Inferior parietal cortex (tissue), 1 donor: ENCODE data around the gene ISG15.
"Not testable (repeated sequence)": the region's sequence is repeated elsewhere in the genome, so short reads cannot be mapped to it uniquely, and the experiment has no call there.

ENCODE experiments used
- DNase-seq: peaks from one replicate; pipeline ENCODE4 v3.0.0-alpha.2; 2016; ENCODE audit errors: extremely low spot score

The ISG15 gene

DNA sequence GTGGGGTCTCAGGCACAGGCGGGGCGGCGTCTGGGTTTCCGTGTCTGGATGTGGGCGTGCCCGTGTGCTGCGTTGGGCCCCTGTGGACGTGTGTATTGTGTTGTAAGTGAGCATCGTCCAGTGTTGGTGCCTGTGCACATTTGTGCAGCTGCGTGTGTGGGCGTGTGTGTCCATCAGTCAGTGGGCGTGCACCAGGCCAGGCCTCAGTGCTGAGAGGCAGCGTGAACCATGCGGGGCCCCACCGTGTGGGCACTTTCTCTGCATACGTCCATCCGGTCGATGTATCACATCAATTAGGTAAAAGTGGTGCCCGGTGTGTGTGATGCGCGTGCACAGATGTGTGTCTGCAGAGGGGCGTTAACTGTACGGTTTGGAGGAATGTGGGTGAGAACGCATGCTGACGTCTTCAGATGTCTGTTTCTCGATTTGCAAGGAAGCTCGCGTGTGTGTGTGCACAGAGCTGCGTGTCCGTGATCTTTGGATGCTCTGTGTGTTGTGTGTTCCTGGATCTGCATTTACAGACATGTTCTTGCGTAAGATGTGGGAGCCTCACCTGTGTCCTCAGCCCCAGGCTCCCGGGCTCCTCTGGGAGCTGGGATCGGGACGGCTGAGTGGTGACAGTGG, 31.3 kb downstream of the ISG15 start:
- DNase-seq, result no peak

- no peak for DNase-seq
These were observed 31.8 kb downstream of the ISG15 start for GRCh38 chr1:1045129-1045528.

DNA sequence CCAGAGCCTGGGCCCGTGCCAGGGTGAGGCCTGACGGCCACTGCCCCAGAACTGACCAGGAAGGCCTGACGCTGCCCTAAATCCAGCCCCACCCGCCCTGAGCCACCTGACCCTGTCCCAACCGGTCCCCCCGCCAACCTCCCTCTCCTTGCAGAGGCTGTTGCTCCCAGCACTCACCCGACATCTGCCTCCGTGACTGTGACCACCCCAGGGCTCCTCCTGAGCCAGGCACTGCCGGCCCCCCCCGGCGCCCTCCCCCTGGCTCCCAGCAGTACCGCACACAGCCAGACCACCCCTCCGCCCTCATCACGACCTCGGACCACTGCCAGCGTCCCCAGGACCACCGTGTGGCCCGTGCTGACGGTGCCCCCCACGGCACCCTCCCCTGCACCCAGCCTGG, 32.9 kb downstream of the ISG15 start:
- DNase-seq, result no peak

- DNase-seq, result no peak
These were observed 33.5 kb downstream of the ISG15 start for GRCh38 chr1:1046767-1047166.

- no peak for DNase-seq
These were observed 34.1 kb downstream of the ISG15 start for GRCh38 chr1:1047407-1047806.

- DNase-seq, result no peak
These were observed 34.7 kb downstream of the ISG15 start for GRCh38 chr1:1047963-1048362.

DNA sequence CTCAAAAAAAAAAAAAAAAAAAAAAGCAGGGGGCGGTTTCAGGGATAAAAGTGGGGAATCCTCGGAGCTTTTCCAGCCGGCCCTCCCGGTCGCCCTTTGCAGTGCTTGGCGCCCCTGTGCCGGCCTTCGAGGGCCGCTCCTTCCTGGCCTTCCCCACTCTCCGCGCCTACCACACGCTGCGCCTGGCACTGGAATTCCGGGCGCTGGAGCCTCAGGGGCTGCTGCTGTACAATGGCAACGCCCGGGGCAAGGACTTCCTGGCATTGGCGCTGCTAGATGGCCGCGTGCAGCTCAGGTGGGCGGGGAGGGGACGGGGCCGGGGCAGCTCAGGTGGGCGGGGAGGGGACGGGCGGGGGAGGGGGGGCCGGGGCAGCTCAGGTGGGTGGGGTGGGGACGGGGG, 35.5 kb downstream of the ISG15 start:
- DNase-seq, result no peak

GRCh38 chr1:1049318-1050165, 36.2 kb downstream of the ISG15 start:
- DNase-seq, result no peak

DNA sequence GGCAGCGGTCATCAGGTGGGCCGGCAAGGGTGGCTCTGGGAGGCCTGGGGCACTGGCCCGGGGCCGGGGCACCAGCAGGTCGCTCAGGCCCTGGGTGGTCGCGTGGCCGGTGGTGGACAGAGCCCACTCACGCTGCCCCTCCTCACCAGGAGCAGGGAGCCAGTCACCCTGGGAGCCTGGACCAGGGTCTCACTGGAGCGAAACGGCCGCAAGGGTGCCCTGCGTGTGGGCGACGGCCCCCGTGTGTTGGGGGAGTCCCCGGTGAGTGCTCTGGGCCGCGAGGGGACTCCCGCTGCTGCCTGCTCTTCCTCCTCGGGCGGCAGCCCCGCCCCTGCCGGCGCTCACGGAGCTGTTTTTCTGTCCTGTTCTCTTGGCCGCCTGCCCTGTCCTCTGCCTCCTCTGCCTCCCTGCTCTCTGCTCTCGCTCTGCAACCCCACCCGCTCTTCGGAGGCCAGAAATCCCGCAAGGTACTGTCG, 37.3 kb downstream of the ISG15 start:
- DNase-seq, result no peak

- DNase-seq, result no peak
These were observed 38.0 kb downstream of the ISG15 start for GRCh38 chr1:1051127-1051810.

GRCh38 chr1:1052003-1052840, 38.9 kb downstream of the ISG15 start:
- DNase-seq, result no peak

DNA sequence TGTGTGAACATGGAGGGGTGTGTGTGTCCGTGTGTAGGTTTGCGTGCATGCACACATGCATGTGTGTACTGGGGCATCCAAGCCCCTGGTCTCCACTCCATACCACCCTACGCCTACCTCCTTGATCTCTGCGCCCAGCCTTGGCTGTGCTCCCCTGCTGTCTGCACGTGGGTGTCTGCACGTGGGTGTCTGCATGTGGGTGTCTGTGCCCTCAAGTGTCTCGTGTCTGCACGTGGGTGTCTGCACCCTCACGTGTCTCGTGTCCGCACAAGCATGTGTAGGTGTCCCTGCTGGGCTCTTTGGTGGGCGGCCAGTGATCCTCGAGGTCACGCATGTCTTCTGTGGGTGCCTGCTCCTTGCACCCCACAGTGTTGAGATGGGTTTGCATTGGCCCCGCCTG, 39.7 kb downstream of the ISG15 start:
- DNase-seq, result no peak

- no peak for DNase-seq
These were observed 40.4 kb downstream of the ISG15 start for GRCh38 chr1:1053682-1054081.

GRCh38 chr1:1054099-1054700, 40.9 kb downstream of the ISG15 start:
- no peak for DNase-seq

DNA sequence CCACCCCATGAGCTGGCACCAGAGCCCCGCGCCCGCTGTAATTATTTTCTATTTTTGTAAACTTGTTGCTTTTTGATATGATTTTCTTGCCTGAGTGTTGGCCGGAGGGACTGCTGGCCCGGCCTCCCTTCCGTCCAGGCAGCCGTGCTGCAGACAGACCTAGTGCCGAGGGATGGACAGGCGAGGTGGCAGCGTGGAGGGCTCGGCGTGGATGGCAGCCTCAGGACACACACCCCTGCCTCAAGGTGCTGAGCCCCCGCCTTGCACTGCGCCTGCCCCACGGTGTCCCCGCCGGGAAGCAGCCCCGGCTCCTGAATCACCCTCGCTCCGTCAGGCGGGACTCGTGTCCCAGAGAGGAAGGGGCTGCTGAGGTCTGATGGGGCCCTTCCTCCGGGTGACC, 41.7 kb downstream of the ISG15 start:
- DNase-seq, result no peak

DNA sequence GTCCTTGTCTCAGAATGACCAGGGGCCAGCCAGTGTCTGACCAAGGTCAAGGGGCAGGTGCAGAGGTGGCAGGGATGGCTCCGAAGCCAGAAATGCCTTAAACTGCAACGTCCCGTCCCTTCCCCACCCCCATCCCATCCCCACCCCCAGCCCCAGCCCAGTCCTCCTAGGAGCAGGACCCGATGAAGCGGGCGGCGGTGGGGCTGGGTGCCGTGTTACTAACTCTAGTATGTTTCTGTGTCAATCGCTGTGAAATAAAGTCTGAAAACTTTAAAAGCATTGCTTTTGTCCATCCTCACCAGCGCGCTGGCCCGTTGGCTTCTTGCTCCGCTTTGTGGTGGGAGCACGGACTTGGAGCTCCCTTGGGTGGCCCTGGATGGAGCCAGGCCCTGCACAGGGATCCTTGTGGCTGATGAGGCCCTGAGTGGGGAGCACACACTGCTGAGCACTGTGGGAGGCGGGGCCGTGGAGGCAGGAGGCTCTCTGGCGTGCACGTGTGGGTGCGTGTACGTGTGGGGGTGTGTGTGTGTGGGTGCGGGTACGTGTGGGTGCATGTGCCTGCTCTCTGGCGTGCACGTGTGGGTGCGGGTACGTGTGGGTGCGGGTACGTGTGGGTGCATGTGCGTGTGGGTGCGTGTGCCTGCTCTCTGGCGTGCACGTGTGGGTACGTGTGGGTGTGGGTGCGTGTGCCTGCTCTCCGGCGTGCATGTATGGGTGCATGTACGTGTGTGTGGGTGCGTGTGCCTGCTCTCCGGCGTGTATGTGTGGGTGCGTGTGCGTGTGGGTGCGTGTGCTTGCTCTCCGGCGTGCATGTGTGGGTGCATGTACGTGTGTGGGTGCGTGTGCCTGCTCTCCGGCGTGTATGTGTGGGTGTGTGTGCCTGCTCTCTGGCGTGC, 42.8 kb downstream of the ISG15 start:
- no peak for DNase-seq

- not testable (repeated sequence) for DNase-seq
These were observed 44.4 kb downstream of the ISG15 start for GRCh38 chr1:1057769-1058087.

DNA sequence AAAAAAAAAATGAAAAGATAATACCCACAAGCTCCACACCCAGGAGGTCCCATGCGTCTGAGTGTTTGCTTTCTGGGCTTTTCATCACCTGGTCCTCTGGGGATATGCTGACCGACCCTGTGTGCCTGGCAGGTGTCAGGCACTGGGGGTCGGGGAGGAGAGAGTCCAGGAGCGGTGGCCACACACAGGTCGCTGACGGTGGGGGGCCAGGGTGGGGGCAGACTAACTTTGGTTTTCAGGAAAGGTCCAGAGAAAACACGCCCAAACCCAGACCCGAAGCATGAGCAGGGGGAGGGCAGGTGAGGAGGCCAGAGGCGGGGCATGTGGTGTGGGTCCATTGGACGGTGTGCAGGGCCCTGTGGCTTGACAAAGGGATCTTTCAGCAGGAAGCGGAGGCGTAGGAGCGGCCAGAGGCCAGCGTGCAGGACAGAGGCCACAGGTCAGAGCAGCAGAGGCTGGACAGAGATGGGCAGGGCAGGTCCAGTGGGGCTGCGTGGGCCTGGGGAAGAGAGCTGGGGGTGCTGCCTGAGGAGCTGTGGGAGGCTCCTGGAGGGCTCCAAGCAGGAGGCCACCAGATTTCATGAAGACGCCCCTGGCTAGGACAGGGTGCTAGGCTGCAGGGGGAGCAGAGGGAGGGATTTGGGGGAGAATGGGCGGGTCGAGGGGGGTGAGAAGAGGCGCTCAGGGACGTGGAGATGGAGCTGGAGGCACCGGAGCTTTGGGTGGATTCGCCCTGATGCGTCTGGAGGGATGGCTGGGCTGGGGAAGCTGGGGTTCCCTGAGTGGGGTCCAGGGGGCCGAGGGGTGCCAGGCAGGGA, 45.0 kb downstream of the ISG15 start:
- DNase-seq, result no peak

GRCh38 chr1:1058921-1059493, 45.7 kb downstream of the ISG15 start:
- DNase-seq, result no peak
